Measurements from ENCODE around the gene MAPT.
"Not testable (repeated sequence)": the region's sequence is repeated elsewhere in the genome, so short reads cannot be mapped to it uniquely, and the experiment has no call there.

The MAPT gene

DNA sequence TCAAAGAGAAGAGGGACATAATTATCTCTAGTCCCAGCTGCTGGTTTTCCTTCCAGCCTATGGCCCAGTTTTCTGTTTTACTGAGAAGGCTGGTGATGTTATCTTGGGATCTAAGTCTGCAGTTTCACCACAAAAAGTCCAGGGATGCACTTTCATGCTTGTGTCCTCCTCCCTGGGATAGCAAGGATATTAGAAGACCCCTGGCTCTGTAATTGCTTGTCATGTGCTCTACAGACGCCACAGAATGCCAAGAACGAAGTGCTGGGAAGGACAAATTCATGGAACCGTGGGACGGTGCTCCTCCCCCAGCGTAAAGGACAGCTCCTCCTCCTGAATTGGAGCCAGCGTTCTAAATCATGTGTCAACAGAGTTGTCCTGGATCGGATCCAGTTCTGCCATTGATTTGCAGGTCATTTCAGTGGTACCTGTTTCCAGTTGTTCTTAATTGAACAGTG lies 8.6 kb downstream of the MAPT start:
- DNase-seq, result no peak

DNA sequence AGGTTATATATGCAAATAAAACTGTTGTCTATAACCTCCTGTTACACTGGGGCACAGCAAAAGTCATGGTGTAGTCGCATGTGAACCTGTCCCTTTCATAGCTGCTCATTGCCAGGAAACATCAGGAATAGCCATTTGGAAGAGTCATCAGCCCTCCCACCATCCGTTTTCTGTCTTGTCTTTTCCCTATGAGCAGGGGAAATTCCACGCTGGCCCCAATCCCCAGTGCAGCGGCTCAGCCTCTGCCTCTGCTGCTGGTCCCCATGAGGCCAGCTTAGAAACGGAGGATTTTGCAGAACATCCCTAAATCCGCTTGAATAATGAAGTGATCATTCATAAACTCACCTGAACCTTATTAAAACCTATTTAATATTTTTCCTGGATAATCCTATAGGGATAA lies 10.5 kb downstream of the MAPT start:
- no peak for DNase-seq

DNA sequence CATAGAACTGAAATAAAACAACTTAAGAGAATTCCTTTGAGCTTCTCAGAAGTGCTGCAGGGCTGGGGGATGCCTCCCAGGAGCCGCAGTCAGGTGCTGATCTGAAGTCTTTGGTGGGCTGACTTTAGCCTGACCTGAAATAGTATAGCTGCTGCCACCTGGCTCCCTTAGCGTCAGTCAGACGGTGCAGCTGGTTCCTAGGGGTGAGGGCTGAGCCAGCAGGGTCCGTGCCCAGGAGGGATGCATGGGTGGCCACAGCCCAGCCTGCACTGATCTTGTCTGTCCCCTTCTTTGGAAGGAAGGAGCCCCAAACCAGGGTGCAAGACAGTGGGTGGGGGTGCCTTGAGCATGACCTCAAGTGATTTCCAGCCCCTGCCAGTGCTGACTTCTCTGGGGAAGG lies 11.5 kb downstream of the MAPT start:
- no peak for DNase-seq

DNA sequence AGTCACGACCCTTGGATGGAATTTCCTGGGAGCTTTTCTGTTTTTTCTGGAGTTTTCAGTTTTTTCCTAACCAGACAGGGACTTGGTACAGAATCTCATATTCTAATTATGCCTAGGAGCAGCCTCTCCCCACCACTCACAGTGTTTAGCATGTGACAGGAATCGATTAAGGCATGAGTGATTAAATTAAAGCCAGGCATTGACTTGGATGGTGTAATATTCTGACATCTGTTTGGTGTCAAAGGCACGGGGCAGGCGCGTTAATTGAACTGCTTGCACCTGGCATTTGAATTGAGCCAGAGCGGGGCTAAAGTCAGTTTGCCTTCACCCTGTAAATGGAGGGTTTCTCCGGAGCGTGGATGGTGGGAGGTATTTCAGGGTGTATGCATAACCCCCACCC lies 11.9 kb downstream of the MAPT start:
- DNase-seq, result no peak

DNA sequence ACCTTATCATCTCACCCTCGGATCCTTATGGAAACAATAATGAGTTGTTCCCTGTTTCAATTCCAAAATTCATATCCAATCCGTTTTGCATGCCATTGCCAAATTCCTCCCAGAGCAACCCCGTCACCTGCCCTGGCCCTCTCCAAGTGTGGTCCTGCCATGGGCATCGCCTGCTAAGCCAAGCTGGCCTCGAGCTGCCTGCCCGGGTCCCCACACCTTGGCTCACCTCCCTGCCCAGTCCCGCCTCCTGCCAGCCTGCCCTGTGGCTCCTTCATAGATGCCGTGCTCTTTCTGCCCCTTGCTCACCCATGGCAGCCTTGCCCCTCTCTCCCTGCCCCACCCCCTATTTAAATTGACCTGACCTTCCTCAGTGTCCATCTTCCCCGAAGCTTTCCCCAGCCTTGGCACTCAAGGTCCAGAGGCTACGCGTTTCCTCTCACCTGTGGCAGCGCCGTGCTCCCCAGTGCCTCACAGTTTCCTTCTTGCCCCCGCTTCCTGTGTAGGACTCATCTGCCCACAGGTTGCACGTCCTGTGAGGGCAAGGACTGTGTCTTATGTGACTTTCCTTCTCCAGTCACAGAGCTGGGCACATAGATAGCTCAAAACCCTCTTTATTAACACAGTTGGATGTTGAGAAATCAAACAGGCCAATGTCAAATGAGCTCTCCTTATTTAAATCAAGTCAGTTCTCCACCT lies 12.7 kb downstream of the MAPT start:
- DNase-seq, result no peak

DNA sequence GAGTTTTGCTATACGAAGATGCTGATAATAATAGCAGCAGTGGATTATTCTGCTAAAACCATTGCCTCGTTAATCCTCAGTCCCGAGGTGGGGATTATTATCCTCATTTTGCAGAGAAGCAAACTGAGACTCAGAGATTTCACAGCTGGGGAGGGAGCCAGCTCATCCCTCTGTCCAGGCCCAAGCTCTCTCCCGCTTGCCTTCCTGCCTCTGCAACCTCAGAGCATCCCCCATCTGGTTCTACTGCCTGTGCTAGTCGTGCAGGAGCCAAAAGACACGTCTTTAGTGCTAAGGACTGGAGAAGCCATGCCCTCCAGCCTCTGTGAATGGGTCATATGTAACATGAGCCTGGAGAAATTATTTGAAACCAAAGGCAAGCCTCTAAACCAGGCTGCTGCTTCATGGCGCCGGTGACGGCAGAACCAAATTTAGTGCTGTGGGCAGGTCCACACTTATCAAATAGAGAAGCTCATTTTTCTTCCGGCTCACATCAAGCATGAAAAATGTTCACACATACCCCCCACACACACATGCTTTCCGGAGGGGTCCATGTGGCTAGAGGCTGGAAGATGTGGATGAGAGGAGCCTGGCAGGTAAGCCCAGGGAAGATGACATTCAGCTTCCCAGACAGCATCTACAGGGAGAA lies 13.5 kb downstream of the MAPT start:
- no peak for DNase-seq

DNA sequence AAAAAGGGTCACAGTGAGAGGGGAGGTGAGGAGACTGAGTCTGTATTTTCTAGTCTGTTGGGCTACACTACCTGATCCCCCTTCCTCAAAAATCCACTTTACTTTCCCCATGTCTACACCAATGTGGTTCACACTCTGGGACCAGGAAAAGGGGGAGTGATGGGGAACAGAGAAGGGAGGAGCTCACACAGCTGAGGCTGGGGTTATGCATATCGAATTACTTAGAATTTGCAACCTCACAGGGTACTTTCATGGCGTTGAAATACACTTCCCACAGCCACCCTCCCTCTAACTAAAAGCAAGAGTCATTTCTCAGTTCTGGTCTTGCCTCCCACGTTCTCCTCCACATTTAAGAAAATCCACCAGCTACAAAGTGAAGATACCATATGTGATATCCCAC lies 14.1 kb downstream of the MAPT start:
- DNase-seq, result no peak

DNA sequence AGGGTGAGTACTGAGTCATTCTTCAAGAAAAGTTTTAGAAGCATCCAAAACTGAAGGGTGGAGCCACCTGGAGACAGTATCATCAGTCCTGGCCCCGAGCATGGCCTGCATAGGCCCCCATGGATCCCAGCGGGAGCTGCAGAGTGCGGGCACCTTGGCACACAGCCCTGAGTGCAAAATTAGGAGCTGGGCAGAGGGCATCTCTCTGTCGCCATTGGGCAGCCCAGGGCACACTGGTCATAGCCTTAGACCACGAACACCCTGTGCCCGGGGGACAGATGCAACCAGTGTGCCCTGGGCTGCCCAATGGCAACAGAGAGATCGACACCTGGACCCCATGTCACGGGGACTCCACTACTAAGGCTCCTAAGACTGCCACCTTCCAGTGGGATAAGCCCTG lies 14.6 kb downstream of the MAPT start:
- no peak for DNase-seq

DNA sequence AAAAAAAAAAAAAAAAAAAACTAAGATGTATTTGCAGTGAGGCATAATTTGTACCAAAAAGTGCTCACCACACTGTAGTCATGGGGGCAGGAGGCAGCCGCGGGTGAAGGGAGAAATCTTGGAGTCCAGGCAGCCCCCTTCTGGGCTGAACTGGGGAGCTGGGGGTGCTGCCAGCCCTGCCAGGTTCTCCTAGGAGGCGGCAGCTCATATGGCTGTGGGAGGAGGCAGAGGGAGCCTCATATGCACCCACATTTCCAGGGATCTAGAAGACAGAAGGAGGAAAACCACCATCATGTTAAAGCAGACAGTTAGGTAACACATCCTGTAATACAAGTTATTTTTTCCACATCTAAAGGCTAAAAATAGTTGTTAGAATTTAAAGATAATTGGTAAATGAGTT lies 16.3 kb downstream of the MAPT start:
- DNase-seq, result no peak

DNA sequence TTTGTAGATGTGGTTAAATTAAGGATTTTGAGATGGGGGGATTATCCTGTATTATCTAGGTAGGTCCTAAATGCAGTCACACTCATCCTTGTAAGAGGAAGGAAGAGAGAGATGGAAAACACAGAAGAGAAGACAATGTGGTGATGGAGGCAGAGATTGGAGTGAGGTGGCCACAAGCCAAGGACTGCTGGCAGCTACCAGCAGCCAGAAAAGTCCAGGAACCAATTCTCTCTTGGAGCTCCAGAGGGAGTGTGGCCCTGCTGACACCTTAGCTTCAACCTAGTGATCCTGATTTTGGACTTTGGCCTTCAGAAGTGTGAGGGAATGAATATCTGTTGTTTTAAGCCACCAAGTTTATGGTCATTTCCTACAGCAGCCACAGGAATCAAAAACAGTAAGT lies 18.0 kb downstream of the MAPT start:
- DNase-seq, result no peak

DNA sequence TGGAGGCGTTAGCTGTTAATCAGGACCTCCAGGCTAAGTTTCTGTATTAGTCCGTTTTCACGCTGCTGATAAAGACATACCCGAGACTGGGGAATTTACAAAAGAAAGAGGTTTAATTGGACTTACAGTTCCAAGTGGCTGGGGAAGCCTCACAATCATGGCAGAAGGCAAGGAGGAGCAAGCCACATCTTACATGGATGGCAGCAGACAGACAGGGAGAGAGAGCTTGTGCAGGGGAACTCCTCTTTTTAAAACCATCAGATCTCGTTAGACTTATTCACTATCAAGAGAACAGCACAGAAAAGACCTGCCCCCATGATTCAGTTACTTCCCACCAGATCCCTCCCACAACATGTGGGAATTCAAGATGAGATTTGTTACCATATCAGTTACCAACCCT lies 18.7 kb downstream of the MAPT start:
- not testable (repeated sequence) for DNase-seq

DNA sequence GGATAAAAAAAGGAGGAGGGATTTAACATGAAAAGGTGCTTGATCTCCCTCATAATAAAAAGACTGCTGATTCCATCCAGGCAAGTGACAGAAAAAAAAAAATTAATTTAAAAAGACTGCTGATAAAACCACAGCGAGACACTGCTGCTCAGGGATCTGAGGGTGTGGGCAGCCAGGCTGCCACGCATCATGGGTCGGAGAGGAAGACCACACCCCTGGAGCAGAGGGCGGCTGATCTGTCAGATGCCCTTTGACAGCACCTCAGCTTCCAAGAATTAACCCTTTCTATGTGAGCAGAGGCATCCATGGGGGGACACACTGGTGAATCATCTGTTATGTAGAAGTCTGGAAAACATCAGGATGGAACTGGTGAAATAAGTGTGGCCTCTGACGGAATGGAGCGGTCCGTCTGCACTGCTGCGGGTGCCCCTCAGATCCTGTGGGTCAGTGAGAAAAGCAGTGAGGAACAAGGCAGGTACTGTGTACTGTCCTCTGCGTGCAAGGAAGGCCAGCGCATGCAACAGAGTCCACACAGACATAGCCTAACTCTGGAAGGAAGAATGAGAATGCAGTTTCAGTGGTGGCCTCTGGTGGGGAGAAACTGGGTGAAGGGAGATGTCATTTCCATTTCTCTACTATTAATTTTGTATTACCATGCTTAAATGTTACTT lies 19.8 kb downstream of the MAPT start:
- DNase-seq, result no peak

DNA sequence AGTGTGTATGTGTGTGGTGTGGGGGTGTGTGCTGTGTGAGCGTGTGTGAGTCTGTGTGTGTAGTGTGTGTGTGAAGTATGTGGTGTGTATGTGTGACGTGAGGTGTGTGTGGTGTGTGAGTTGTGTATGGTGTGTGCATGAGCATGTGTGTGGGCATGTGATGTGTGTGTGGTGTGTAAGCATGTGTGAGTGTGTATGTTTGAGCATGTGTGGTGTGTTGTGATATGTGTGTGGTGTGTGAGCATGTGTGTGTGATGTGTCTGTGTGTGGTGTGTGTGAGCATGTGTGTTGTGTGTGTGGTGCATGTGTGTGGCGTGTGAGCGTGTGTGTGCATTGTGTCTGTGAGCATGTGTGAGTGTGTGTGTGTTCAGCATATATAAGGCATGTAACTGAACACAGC lies 20.9 kb downstream of the MAPT start:
- no peak for DNase-seq

DNA sequence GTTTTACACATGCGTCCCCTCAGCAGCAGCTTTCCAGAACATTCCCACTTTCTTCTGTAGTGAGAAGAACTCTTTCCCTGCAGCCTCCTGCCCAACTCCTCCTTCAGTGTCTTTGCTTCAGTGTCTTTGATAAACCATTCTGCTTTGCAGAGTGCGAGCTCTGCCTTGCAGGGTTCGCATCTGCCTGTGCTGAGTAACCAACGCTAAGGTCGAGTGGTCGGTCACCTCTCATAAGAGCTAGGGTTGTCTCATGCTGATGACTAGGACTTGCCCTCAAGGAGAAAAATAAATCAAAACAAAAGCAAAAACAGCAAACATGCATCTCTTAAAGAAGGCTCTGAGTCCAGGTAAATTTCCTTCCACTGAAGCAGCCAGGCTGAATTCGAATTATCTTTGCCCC lies 22.7 kb downstream of the MAPT start:
- DNase-seq, result no peak

DNA sequence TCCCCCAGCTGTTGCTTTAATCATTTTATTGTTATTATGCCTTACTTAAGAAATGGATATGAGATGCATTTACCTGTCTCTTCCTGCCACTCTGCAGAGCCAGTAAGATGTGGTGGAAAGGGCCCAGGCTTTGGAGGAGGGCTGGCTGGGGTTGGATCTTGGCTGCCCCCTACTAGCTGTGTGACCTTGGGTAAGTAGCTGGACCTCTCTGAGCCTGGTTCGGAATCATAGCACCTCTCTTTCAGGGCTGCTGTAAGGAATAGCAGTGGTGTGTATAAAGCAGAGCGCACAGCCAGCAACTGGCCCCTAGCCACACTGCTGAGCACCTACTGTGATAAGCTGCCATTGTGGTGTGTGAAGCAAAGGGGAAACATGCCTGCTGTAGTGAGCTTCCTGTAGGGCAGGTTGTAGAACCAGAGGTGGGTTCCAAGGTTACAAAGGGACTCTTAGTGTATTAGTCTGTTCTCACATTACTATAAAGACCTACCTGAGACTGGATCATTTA lies 23.9 kb downstream of the MAPT start:
- DNase-seq, result no peak

DNA sequence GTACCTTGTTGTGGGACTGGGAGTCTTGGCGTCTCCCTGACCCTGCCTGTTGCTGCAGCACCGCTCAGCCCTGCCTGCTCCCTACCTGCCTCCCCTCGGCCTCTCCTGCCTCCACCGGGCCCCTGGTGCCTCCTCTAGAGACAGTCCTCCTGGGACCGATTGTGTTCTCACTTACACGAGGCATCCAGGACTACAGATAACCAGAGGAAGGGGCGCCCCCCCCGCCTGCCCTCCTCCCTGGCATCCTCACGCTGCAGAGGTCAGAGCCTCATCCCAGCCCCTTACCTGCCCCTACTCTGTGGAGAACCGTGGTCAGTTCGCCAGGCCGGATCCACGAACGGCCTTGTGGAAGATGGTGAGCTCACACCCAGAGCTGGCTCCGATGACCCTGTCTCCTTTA lies 24.8 kb downstream of the MAPT start:
- no peak for DNase-seq

DNA sequence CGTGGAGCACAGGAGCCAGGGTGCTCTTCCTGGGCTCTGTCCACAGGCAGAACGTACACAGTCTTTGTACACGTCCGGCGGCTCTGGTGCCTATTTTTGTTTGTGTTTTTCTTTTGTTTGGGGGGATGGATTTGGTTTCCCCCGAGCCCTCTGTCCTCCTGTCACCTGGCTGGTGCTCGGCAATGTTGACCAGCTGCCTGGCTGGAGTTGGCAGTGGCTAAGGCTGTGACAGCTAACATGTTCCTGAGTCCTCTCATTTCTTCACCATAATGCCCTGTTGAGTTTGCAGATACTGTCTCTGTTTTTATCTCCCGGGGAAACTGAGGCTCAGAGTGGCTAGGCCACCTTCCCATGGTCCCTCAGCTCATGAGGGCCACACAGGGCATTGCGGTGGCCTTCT lies 25.7 kb downstream of the MAPT start:
- no peak for DNase-seq

DNA sequence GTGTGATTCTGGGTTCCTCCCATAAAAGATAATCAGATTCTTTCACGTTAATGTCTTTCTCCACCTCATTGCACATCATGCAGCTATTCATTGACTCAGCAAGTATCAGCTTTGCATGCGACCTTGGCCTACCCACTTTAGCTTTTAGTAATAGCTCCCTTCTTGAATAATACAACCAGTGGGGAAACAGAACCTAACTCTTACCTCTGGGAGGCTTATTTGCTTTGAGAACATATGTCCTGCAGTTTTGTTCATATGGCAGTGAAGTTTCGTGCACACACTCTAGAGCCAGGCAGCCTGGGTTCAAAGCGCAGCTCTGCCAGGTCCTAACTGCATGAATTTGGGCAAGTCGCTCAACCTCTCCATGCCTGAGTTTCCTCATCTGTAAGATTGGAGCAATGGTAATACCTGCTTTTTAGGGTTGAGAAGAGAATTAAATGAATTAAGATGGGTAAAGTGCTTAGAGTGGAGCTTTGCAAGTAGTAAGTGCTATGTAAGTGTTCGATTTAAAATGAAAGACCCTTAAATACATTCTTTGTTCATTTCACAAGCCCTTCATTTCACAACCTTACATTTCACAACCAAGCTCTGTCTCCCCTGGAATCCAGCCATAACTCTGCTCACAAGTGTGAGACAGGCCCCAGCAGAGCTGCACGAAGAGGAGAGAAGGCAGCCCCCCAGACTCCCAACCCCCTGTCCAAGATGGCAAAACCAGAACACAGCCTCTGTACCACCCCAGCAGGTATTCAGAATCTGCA lies 29.3 kb downstream of the MAPT start:
- DNase-seq, result peak; percentile 23

DNA sequence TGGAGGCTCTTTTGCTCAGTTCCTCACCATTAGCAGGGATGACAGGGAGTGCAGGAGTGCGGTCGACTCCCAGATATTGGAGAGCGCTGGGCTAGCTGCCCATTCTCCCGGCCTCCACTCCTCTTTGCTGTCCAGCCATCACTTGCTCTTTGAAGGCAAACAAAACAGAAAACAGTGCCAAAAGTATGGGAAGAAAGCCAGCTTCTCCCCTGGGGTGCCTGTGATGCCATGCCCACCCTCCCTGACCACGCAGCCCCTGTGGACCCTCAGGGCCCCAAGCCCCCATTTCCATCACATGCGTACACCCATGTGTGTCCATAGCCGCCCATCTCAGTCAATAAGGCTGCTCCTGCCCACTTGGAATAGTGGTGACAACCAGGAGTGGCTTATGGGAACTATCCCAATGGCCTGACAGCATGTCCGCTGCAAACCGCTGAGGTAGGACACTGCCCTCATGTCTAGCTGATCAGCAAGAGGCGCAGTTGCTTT lies 30.0 kb downstream of the MAPT start:
- DNase-seq, result no peak

DNA sequence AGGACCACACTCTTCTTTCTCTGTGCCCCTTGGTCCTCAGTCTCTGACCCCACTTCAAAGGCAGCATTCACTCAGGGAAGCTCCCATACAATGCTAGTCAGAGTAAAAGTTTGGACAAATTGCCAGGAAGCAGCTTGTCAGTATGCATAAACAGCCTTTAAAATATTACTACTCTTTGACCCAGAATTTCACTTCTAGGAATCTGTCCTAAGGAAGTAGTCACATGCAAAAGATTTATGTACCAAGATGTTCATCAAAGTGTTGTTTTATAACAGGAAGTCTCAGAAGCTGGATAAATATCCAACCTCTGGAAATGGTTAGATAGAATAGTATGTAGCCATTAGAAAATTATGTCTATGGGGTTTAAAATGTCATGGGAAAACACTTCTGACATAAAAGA lies 31.0 kb downstream of the MAPT start:
- DNase-seq, result no peak

DNA sequence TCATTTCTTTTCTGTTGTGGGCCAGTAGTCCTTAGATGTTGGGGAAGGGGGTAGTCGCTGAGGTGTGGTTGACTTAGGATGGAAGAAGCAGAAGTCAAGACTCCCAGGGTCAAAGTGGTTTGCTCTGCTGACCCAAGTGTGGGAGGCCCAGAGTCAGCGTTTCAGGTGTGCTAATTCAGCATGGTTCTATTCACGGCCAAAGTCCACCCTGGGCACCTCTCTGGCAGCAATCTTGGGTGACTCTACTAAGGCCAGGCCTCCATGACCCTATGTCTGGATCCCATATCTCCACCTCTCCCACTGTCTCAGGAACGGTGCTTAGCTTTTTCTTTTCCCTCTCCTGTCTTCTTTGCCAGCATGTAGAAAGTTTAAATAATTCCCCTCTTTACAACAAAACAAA lies 32.9 kb downstream of the MAPT start:
- DNase-seq, result no peak

DNA sequence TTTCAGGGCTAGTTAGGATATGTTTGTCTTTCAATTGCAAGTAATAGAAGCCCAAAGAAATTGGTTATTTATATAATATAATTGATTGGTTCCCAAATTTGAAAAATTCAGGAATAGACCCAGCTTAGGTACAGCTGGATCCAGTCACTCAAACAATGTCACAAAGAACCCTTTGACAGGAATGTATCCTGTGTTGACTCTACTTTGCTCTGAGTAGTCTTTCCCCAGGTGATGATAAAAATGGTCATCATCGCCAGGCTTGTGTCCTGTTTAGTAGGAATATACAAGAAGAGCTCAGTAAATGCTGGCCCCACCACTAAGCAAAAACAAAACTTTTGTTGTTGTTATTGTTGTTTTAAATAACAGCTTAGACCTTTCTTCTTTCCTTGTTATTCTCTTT lies 35.0 kb downstream of the MAPT start:
- DNase-seq, result no peak

DNA sequence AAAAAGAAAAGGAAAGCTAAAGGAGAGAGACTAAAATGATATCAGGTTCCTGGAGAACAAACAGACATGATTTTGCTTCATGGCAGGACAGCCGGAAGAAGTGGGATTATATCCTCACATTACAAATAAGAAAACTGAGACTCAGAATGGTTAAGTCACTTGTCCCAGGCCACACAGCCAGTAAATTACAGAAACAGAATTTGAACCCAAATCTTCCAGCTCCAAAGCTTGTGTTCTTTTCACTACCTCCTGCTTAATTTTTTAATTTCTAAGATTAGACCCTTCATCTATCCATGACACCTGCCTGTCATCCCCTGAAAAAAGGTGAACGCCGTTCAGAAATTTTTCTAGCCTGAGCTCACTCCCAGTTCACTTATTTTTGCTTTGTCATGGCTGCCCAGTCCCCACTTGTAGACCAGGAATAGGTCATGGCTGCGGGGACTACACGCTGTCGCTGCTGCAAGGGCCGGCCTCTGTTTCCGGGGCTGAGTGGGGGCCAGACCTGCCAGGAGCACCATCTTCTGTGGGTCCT lies 36.1 kb downstream of the MAPT start:
- DNase-seq, result no peak
